CD14-positive monocyte (primary cell): ENCODE results near the gene LSP1. TPM values are rescaled to one million over a fixed set of nuclear protein-coding genes. Genes with fewer than 3 reads are reported as not detected.

ENCODE experiments used
- DNase-seq, 3 donors: peaks; one replicate each; pipeline ENCODE4 v3.0.0-alpha.2; 2011 to 2022
- H2AFZ ChIP-seq: 2 replicates; pipeline ENCODE4 v1.6.0; 2012; ENCODE audit warnings: mild to moderate bottlenecking, low read depth, low read length, inconsistent platforms; ENCODE audit not compliant: insufficient read depth, poor library complexity, severe bottlenecking
- H3K27ac ChIP-seq, 2 donors: 1 replicate in 1 of 2; 2 replicates in 1 of 2; pipeline ENCODE4 v1.5.1; 2012 to 2013; ENCODE audit warnings: low read length in 2 of 2, control low read depth in 1 of 2, inconsistent platforms in 1 of 2, low read depth in 1 of 2, mild to moderate bottlenecking in 1 of 2
- H3K27me3 ChIP-seq, 2 donors: one replicate each; pipeline versions ENCODE4 v1.6.0 to v1.6.1; 2011 to 2013; ENCODE audit warnings: low read length in 2 of 2; ENCODE audit not compliant: control insufficient read depth in 2 of 2, insufficient read depth in 2 of 2
- H3K36me3 ChIP-seq, 2 donors: replicated peaks in 1 of 2; 1 replicate in 1 of 2; 2 replicates in 1 of 2; pipeline versions ENCODE4 v1.5.1 to v1.6.1; 2012 to 2013; ENCODE audit warnings: low read length in 2 of 2, control low read depth in 1 of 2, inconsistent platforms in 1 of 2, mild to moderate bottlenecking in 1 of 2; ENCODE audit not compliant: insufficient read depth in 2 of 2, control insufficient read depth in 1 of 2
- H3K4me1 ChIP-seq, 2 donors: 1 replicate in 1 of 2; 2 replicates in 1 of 2; pipeline versions ENCODE4 v1.5.1 to v1.6.1; 2012 to 2013; ENCODE audit warnings: low read length in 2 of 2, control low read depth in 1 of 2, inconsistent platforms in 1 of 2, mild to moderate bottlenecking in 1 of 2, moderate library complexity in 1 of 2; ENCODE audit not compliant: insufficient read depth in 2 of 2, control insufficient read depth in 1 of 2
- H3K4me2 ChIP-seq: replicated peaks from 2 replicates; pipeline ENCODE3; 2012; ENCODE audit warnings: low read length, moderate library complexity, mild to moderate bottlenecking; ENCODE audit not compliant: poor library complexity, severe bottlenecking; ENCODE audit errors: extremely low read depth
- H3K4me3 ChIP-seq, 3 experiments: fragments of 200-600 bp in 1 of 3; sonication (generic) in 1 of 3; replicated peaks in 1 of 3; 1 replicate in 2 of 3; 2 replicates in 1 of 3; pipeline ENCODE4 v1.5.1; 2011 to 2013; ENCODE audit warnings: low read length in 3 of 3, mild to moderate bottlenecking in 3 of 3, control low read depth in 2 of 3, low read depth in 2 of 3, inconsistent platforms in 1 of 3, moderate library complexity in 1 of 3
- H3K79me2 ChIP-seq: 2 replicates; pipeline ENCODE4 v1.6.0; 2012; ENCODE audit warnings: mild to moderate bottlenecking, control low read depth, inconsistent platforms, low read length, moderate library complexity; ENCODE audit not compliant: insufficient read depth
- H3K9ac ChIP-seq: 2 replicates; pipeline ENCODE4 v1.6.0; 2017; ENCODE audit warnings: low read length, mild to moderate bottlenecking; ENCODE audit not compliant: insufficient read depth, poor library complexity, severe bottlenecking
- H3K9me3 ChIP-seq, 2 donors: replicated peaks in 1 of 2; 1 replicate in 1 of 2; 2 replicates in 1 of 2; pipeline versions ENCODE4 v1.5.1 to v1.6.1; 2012 to 2013; ENCODE audit warnings: low read length in 2 of 2, control low read depth in 1 of 2; ENCODE audit not compliant: control insufficient read depth in 1 of 2, insufficient read depth in 1 of 2
- H4K20me1 ChIP-seq: 2 replicates; pipeline ENCODE4 v1.6.0; 2012; ENCODE audit warnings: mild to moderate bottlenecking, low read length, control low read depth, moderate library complexity; ENCODE audit not compliant: insufficient read depth
- H3K27ac Mint-ChIP-seq, 7 donors: one replicate each; pipeline ENCODE4 v1.8.0; 2020; ENCODE audit warnings: mild to moderate bottlenecking in 7 of 7, mixed read lengths in 7 of 7, moderate library complexity in 6 of 7, inconsistent platforms in 2 of 7
- H3K27me3 Mint-ChIP-seq, 3 donors: one replicate each; pipeline ENCODE4 v1.8.0; 2021 to 2022; ENCODE audit warnings: low read depth in 3 of 3, mild to moderate bottlenecking in 3 of 3, mixed read lengths in 3 of 3, moderate library complexity in 3 of 3, inconsistent platforms in 1 of 3
- H3K36me3 Mint-ChIP-seq, 2 donors: one replicate each; pipeline ENCODE4 v1.8.0; 2020; ENCODE audit warnings: mixed read lengths in 2 of 2, inconsistent platforms in 1 of 2, mild to moderate bottlenecking in 1 of 2
- H3K4me1 Mint-ChIP-seq: one replicate; pipeline ENCODE4 v1.8.0; 2020; ENCODE audit warnings: mild to moderate bottlenecking, mixed read lengths
- H3K4me3 Mint-ChIP-seq, 2 donors: one replicate each; pipeline ENCODE4 v1.8.0; 2020; ENCODE audit warnings: mild to moderate bottlenecking in 2 of 2, mixed read lengths in 2 of 2, moderate library complexity in 1 of 2
- H3K9me3 Mint-ChIP-seq, 7 donors: one replicate each; pipeline ENCODE4 v1.8.0; 2020 to 2022; ENCODE audit warnings: mixed read lengths in 7 of 7, mild to moderate bottlenecking in 6 of 7, moderate library complexity in 6 of 7, inconsistent platforms in 2 of 7
- WGBS: methylation state at CpG from one replicate; pipeline ENCODE4 v1.1.5; 2013; ENCODE audit warnings: missing lambda C conversion rate; ENCODE audit not compliant: insufficient coverage; 5-methylcytosine and 5-hydroxymethylcytosine counted together
- intact Hi-C, 2 donors: fragments of 100-400 bp; cut with micrococcal nuclease; formaldehyde crosslinking; loops; one replicate each; pipeline versions ENCODE4 v1.15.0 to v1.15.1; 2023
- polyA plus RNA-seq, 3 donors: library from polyadenylated mRNA; depleted of rRNA in 1 of 3; unstranded in 2 of 3; stranded (reverse) in 1 of 3; fragments of 300-500 nt in 2 of 3; fragments of >200 nt in 1 of 3; fragmentation: Illumina TruSeq in 2 of 3; gene quantifications; 1 replicate in 2 of 3; 2 replicates in 1 of 3; pipeline ENCODE4 v1.2.3, GENCODE V29; 2012 to 2021
- TF ChIP-seq, protein P1 (sequence below): fragments of 200-600 bp; IDR thresholded peaks from one replicate; pipeline ENCODE4 v1.8.0; 2022; ENCODE audit warnings: antibody characterized with exemption, mild to moderate bottlenecking

LSP1 gene
- polyA plus RNA-seq, 3 donors = 387 to 646 (median 542) TPM

GRCh38 chr11:1892116-1892515 lies 39.2 kb downstream of the LSP1 start:
- no peak for DNase-seq
- WGBS = 75% methylated on average over 7 of the region's 7 CpGs
- Histone ChIP-seq H3K4me1 (peaks cover 42 to 51% of the 10 kb centered on the region in 2 donors), H3K79me2 (no peaks in the 10 kb centered on the region), H3K4me2 (no peak overlapping the region), H3K4me3 (no peak overlapping the region), H3K36me3 (peaks cover 26% of the 10 kb centered on the region in 2 donors), H3K27ac (no peak overlapping the region), H2AFZ (no peak overlapping the region), H3K9me3 (no peaks in the 10 kb centered on the region), H4K20me1 (peaks cover 68% of the 10 kb centered on the region), H3K9ac (no peak overlapping the region), H3K27me3 (peaks cover 0 to 26% of the 10 kb centered on the region in 2 donors)
- H3K27me3 Mint-ChIP-seq = peaks cover 20 to 46% (median 27%) of the 10 kb centered on the region in 3 donors
- H3K9me3 Mint-ChIP-seq = peaks cover 0 to 19% (median 6%) of the 10 kb centered on the region in 7 donors
- peaks cover 3% of the 10 kb centered on the region in 2 donors for H3K36me3 Mint-ChIP-seq
- no peak overlapping the region for H3K4me3 Mint-ChIP-seq
- TF ChIP-seq, protein P1, sequence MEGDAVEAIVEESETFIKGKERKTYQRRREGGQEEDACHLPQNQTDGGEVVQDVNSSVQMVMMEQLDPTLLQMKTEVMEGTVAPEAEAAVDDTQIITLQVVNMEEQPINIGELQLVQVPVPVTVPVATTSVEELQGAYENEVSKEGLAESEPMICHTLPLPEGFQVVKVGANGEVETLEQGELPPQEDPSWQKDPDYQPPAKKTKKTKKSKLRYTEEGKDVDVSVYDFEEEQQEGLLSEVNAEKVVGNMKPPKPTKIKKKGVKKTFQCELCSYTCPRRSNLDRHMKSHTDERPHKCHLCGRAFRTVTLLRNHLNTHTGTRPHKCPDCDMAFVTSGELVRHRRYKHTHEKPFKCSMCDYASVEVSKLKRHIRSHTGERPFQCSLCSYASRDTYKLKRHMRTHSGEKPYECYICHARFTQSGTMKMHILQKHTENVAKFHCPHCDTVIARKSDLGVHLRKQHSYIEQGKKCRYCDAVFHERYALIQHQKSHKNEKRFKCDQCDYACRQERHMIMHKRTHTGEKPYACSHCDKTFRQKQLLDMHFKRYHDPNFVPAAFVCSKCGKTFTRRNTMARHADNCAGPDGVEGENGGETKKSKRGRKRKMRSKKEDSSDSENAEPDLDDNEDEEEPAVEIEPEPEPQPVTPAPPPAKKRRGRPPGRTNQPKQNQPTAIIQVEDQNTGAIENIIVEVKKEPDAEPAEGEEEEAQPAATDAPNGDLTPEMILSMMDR = no peak
- intact Hi-C loops = loop anchor here in 1 of 2 donors (5.0 kb wide), 1 partner anchor 260 kb away; no protein-coding TSS in a partner anchor
- H3K4me1 Mint-ChIP-seq = peaks cover 28% of the 10 kb centered on the region
- no peak overlapping the region for H3K27ac Mint-ChIP-seq

DNA sequence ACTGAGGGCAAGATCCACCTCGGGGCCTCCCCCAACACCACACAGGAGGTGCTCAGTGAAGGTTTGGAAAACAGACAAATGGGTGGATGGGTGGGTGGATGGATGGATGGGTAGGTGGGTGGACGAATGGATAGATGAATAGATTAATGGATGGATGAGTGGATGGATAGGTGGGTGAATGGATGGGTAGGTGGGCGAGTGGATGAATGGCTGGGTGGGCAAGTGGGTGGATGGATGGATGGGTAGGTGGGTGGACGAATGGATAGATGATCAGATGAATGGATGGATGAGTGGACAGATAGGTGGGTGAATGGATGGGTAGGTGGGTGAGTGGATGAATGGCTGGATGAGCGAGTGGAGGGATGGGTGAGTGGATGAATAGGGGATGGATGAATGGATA lies 39.7 kb downstream of the LSP1 start:
- Histone ChIP-seq H3K79me2 (no peaks in the 10 kb centered on the region), H3K9ac (no peak overlapping the region), H4K20me1 (peaks cover 64% of the 10 kb centered on the region), H3K27ac (no peak overlapping the region), H3K27me3 (peaks cover 0 to 23% of the 10 kb centered on the region in 2 donors), H3K4me3 (no peak overlapping the region), H3K36me3 (peaks cover 21 to 22% of the 10 kb centered on the region in 2 donors), H3K9me3 (no peaks in the 10 kb centered on the region), H3K4me2 (no peak overlapping the region), H3K4me1 (peaks cover 43 to 53% of the 10 kb centered on the region in 2 donors), H2AFZ (no peak overlapping the region)
- Mint-ChIP-seq H3K9me3 (peaks cover 0 to 15% (median 5%) of the 10 kb centered on the region in 7 donors), H3K36me3 (peaks cover 3% of the 10 kb centered on the region in 2 donors), H3K27me3 (peaks cover 19 to 41% (median 23%) of the 10 kb centered on the region in 3 donors), H3K27ac (peak overlapping the region in 1 of 7 donors; percentile 53), H3K4me1 (peaks cover 32% of the 10 kb centered on the region), H3K4me3 (no peak overlapping the region)
- intact Hi-C loops = loop anchor here in 1 of 2 donors (5.0 kb wide), 1 partner anchor 260 kb away; no protein-coding TSS in a partner anchor
- TF ChIP-seq, protein P1 = no peak
- DNase-seq = no peak
- 76% methylated on average over 4 of the region's 5 CpGs for WGBS
